GM12892 (cell line): ENCODE data around the gene CDR2L.

Experiments used
- POLR2A ChIP-seq: IDR thresholded peaks from 2 replicates; pipeline ENCODE4 v1.6.1; 2011; ENCODE audit warnings: low read depth, low read length, control low read depth
- POLR2AphosphoS5 ChIP-seq: IDR thresholded peaks from 2 replicates; pipeline ENCODE4 v1.6.1; 2011; ENCODE audit warnings: low read depth, low read length, control low read depth

GRCh38 chr17:74953134-74953687 lies 34.2 kb upstream of the CDR2L start:
- TF ChIP-seq POLR2A (no peak), POLR2AphosphoS5 (no peak)
